NCI-H526 treated with DMSO at 0.1 percent for 48 hours (cell line): Measurements from ENCODE around the gene UBE4B.
A peak's percentile ranks its signal among the peaks of the same experiment; 100 is the strongest.
"Not testable (repeated sequence)": the region's sequence is repeated elsewhere in the genome, so short reads cannot be mapped to it uniquely, and the experiment has no call there.

Source experiments
- DNase-seq: peaks from one replicate; lab custom pipeline; 2025; lab: John Stamatoyannopoulos, UW

Gene UBE4B

GRCh38 chr1:10177876-10178275 is 145.1 kb downstream of the UBE4B start:
- no peak for DNase-seq

DNA sequence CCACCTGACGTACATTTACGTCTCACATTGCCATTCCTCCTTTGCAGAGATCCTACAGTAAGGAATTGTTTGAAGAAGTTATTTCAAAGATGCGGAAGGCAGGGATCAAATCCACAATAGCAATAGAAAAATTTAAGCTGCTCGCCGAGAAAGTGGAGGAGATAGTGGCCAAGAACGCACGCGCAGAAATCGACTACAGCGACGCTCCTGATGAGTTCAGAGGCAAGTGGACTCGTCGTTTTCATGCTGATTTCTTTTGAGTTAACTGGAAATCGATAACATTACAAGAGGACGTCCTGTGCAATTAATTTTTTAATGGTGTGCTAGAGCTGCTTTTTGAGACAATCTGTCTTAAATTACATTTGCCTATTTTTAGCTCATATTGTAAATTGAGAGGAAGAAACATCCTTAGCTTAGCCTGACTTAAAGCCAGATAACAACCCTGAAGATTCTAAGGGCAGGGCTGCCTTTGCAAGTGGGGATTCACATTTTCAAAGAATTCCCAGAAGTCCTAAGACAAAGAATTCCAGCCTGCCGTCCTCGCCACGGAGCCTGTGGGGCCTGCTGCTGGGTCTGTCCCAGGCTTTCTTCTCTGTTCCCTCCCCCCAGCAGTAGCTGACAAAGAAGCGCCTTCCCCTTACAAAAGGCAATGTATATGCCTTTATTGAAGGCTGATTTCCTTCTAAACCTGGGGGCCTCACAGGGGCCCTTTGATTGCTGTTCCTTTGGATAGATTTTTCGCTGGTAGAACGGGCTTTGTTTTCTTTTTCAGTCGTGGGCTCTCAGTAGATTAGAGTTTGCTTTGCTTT is 146.0 kb downstream of the UBE4B start:
- DNase-seq = no peak

DNA sequence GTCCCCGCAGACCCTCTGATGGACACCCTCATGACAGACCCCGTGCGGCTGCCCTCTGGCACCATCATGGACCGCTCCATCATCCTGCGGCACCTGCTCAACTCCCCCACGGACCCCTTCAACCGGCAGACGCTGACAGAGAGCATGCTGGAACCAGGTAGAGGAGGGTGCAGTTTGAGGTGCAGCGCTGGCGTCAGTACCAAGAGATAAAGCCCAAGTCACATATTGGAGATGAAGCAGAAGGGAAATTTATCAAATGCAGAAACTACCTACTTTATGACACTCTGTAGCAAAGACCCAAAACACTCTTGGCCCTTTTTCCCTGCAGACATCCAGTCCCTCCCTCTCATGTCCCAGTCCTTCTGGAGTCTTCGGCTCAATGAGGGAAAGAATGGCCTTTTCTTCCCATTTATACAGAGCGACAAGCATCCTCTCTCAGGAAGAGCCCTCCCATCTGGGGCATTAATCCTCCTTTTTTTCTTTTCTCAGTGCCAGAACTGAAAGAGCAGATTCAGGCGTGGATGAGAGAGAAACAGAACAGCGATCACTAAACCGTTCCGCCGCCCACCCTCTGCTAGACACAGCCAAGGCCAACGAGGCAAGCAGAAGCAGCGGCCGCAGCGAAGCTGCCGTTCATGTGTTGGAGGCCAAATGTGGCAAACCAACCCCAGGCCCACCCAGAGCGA is 146.8 kb downstream of the UBE4B start:
- no peak for DNase-seq

GRCh38 chr1:10181154-10181553 is 148.4 kb downstream of the UBE4B start:
- no peak for DNase-seq

DNA sequence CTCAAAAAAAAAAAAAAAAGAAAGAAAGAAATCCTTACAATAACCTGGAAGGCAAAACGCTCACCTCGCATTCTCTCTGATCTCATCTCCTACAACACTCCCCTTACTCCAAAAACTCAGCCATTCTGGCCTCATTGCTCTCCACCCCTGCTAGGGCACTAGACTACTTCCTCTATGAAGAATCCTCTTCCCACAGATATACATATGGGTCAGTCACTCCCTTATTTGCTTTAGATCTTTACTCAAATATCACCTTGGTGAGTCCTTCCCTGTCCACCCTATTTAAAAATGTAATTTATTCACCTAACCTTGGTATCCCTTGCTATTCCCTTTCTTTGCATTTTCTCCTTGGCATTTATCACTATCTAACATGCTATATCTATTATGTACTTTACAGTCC is 153.0 kb downstream of the UBE4B start:
- no peak for DNase-seq

- no peak for DNase-seq
These were observed 153.7 kb downstream of the UBE4B start for GRCh38 chr1:10186331-10187025.

GRCh38 chr1:10187026-10187334 is 154.2 kb downstream of the UBE4B start:
- DNase-seq = no peak

DNA sequence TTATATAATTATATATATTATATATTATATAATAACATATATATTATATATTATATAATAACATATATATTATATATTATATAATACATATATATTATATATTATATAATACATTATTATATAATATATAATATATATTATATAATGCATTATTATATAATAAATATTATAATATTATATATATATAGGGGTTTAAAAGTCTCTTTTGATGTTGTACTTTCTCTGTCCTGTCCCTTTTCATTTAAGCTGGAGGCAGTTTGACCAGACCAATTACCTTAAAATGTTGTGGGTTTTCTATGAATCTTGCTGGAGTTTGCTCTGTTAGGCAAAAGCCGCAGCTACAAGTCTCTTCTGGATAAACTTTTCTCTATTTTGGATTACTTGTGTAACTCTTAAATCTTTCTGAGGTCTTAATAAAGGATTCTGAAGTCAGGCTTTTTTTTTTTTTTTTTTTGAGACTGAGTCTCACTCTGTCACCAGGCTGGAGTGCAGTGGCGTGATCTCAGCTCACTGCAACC is 155.4 kb downstream of the UBE4B start:
- no peak for DNase-seq

- DNase-seq = no peak
These were observed 156.9 kb downstream of the UBE4B start for GRCh38 chr1:10189659-10190058.

GRCh38 chr1:10192263-10192662 is 159.5 kb downstream of the UBE4B start:
- DNase-seq = no peak

GRCh38 chr1:10193288-10193687 is 160.5 kb downstream of the UBE4B start:
- DNase-seq = no peak

DNA sequence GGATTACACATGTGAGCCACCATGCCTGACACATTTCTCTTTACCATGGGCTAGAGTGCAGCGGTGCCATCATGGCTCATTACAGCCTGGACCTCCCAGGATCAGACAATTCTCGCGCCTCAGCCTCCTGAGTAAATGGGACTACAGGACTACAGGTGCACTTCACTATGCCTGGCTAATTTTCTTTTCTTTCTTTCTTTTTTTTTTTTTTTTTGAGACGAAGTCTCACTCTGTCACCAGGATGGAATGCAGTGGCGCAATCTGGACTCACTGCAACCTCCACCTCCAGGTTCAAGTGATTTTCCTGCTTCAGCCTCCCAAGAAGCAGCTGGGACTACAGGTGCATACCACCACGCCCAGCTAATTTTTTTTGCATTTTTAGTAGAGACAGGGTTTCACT is 162.8 kb downstream of the UBE4B start:
- no peak for DNase-seq

DNA sequence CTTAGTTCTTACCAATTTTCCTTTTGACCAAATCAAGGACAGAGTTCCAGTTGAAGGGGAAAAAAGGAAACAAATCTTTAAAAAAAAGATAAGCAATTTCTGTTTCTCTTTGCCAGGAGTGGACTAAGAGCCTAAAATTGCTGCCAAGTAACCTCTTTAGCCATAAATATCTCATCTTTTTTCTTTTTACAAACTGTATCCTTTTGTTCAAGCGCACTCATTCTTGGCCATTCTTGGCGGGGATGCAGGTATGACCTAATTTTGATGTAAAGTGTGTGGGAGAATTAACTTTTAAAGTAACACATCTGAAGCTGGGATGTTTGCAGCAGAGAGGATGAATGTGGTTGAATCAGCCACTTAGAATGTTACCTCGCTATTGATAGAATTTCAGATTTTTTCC is 164.2 kb downstream of the UBE4B start:
- DNase-seq = no peak

- no peak for DNase-seq
These were observed 167.9 kb downstream of the UBE4B start for GRCh38 chr1:10200620-10201019.

GRCh38 chr1:10204003-10204642 is 171.4 kb downstream of the UBE4B start:
- DNase-seq = no peak

GRCh38 chr1:10205206-10205605 is 172.4 kb downstream of the UBE4B start:
- not testable (repeated sequence) for DNase-seq

DNA sequence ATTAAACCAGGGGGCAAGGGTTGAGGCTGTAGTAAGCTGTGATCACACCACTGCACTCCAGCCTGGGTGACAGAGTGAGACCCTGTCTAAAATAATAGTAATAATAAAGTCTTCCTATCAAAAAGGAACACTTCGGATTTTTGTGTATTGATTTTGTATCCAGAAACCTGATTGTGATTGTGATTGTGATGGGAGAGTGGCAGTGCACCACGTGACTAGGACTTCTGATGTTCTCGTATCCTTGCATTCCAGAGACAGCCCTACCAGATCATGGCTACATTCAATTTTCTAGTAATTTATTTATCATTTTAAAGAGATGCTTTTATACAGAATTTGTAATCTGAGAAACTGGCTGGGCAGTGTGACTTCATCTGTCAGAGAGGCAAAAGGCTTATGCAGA is 175.1 kb downstream of the UBE4B start:
- DNase-seq = no peak

GRCh38 chr1:10208537-10208936 is 175.8 kb downstream of the UBE4B start:
- DNase-seq = no peak

DNA sequence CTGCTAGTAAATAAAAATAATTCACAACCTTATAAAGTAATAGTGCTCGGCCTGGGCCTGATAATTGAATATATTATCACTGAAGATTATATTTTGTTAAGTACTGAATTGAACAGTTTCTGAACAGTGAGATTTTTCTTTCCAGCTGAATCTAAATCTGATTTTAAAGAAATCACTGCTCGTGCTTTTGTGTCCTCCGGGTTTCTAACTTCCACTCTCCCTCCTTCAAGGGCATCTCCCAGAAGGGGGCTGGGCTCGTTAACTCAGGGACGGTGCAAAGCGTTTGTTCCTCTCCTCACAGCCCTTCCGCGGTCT is 176.8 kb downstream of the UBE4B start:
- no peak for DNase-seq

DNA sequence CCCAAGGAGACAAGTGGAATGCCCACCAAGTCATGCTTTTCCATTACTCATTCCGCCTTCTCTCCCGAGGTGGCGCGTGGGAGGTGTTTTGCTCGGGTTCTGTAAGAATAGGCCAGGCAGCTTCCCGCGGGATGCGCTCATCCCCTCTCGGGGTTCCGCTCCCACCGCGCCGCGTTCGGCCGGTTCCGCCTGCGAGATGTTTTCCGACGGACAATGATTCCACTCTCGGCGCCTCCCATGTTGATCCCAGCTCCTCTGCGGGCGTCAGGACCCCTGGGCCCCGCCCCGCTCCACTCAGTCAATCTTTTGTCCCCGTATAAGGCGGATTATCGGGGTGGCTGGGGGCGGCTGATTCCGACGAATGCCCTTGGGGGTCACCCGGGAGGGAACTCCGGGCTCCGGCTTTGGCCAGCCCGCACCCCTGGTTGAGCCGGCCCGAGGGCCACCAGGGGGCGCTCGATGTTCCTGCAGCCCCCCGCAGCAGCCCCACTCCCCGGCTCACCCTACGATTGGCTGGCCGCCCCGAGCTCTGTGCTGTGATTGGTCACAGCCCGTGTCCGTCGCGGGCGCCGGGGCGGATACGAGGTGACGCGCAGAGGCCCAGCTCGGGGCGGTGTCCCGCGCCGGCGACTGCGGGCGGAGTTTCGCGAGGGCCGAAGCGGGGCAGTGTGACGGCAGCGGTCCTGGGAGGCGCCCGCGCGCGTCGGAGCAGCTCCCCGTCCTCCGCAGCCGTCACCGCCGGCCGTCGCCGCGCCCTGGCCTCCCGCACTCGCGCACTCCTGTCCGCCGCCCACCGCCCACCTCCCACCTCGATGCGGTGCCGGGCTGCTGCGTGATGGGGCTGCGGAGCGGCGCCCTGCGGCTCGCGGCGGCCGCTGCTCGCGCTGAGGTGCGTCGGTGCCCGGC is 177.4 kb downstream of the UBE4B start, which contains the start of gene KIF1B:
KIF1B (plus strand) TSS at position 666 of the 906 bp plus-strand sequence. CDS start 21,759 bp downstream, outside the sequence.
- peak; percentile 72 for DNase-seq
